Right lobe of liver (tissue), 4 donors: ENCODE data around the gene MSMP.

ENCODE experiments used
- POLR2A ChIP-seq: fragments of 450-650 bp; IDR thresholded peaks from one replicate; pipeline ENCODE4 v1.6.1; 2017; ENCODE audit warnings: antibody characterized with exemption, mild to moderate bottlenecking
- TF ChIP-seq, protein P1 (sequence below), 4 donors: fragments of 200-600 bp in 3 of 4; fragments of 450-650 bp in 1 of 4; IDR thresholded peaks; one replicate each; pipeline versions ENCODE4 v1.5.1 to v1.8.0; 2016 to 2022; ENCODE audit warnings: antibody characterized with exemption in 4 of 4, mild to moderate bottlenecking in 2 of 4
- donor health status: DM: no; HTN: no; CAD: no.
- donor health status: DM: no; HTN: no; CAD: no.
- donor health status: DM: no; HTN: yes; CAD: no.

GRCh38 chr9:35725362-35725761 lies 28.7 kb downstream of the MSMP start:
- TF ChIP-seq, protein P1, sequence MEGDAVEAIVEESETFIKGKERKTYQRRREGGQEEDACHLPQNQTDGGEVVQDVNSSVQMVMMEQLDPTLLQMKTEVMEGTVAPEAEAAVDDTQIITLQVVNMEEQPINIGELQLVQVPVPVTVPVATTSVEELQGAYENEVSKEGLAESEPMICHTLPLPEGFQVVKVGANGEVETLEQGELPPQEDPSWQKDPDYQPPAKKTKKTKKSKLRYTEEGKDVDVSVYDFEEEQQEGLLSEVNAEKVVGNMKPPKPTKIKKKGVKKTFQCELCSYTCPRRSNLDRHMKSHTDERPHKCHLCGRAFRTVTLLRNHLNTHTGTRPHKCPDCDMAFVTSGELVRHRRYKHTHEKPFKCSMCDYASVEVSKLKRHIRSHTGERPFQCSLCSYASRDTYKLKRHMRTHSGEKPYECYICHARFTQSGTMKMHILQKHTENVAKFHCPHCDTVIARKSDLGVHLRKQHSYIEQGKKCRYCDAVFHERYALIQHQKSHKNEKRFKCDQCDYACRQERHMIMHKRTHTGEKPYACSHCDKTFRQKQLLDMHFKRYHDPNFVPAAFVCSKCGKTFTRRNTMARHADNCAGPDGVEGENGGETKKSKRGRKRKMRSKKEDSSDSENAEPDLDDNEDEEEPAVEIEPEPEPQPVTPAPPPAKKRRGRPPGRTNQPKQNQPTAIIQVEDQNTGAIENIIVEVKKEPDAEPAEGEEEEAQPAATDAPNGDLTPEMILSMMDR (IDR thresholded peaks at IDR 0.05): no peak
- no peak for TF ChIP-seq POLR2A
